PFSK-1 (cell line): Measurements from ENCODE around the gene CRIP2.

Source experiments
- POLR2AphosphoS5 ChIP-seq: IDR thresholded peaks from 2 replicates; pipeline ENCODE4 v1.6.1; 2012; ENCODE audit warnings: low read depth, mild to moderate bottlenecking, control low read depth, low read length, moderate library complexity
- SIN3A ChIP-seq: IDR thresholded peaks from 2 replicates; pipeline ENCODE4 v1.6.1; 2012; ENCODE audit warnings: mild to moderate bottlenecking, low read length, moderate library complexity, borderline replicate concordance; ENCODE audit not compliant: insufficient read depth

DNA sequence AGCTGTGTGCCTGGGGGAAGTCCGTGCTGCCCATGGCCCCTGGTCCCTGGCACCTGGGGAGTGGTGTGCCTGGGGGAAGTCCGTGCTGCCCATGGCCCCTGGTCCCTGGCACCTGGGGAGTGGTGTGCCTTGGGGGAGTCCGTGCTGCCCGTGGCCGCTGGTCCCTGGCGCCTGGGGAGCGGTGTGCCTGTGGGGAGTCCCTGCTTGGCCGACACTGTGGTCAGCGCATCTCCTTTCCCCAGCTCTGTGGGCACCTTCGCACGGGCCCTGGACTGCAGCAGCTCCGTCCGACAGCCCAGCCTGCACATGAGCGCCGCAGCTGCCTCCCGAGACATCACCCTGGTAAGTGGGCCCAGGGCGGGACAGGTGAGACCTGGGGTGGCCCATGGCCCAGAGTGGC lies 14.5 kb upstream of the CRIP2 start:
- TF ChIP-seq SIN3A (no peak), POLR2AphosphoS5 (no peak)
